Lower leg skin (tissue), 4 donors: ENCODE measurements around the gene WFIKKN2. TPM values are rescaled to one million over a fixed set of nuclear protein-coding genes. Genes with fewer than 3 reads are reported as not detected.
A peak's percentile ranks its signal among the peaks of the same experiment; 100 is the strongest.

Experiments used
- DNase-seq, 2 donors: peaks; one replicate each; pipeline ENCODE4 v3.0.0-alpha.2; 2019; ENCODE audit warnings: low spot score in 2 of 2
- H3K4me3 ChIP-seq: fragments of 200-600 bp; sonication (generic); 2 replicates; pipeline ENCODE4 v1.5.1; 2017; ENCODE audit warnings: mild to moderate bottlenecking, low read depth; ENCODE audit not compliant: poor library complexity, severe bottlenecking
- POLR2A ChIP-seq, 2 donors: fragments of 450-650 bp; IDR thresholded peaks; one replicate each; pipeline ENCODE4 v1.6.1; 2016 to 2017; ENCODE audit warnings: antibody characterized with exemption in 2 of 2, mild to moderate bottlenecking in 1 of 2, moderate library complexity in 1 of 2
- WGBS, 2 donors: methylation state at CpG; one replicate each; pipeline ENCODE4 v1.1.5; 2018; 5-methylcytosine and 5-hydroxymethylcytosine counted together
- intact Hi-C: fragments of 100-400 bp; cut with DNase I; formaldehyde crosslinking; loops from one replicate; pipeline ENCODE4 v1.15.0; 2023; ENCODE audit warnings: low total_unique reads
- total RNA-seq, 4 donors: library from RNA; depleted of rRNA; stranded (reverse); fragments of >200 nt; gene quantifications; one replicate each; pipeline ENCODE4 v1.1.0, GENCODE V29; 2016
- TF ChIP-seq, protein P1 (sequence below), 3 donors: fragments of 450-650 bp; IDR thresholded peaks; one replicate each; pipeline ENCODE4 v1.5.1; 2016; ENCODE audit warnings: antibody characterized with exemption in 3 of 3, mild to moderate bottlenecking in 3 of 3, moderate library complexity in 2 of 3

The WFIKKN2 gene
- total RNA-seq, 4 donors from 2014 or later = 0.26 to 0.61 (median 0.59) TPM; not detected in 1

DNA sequence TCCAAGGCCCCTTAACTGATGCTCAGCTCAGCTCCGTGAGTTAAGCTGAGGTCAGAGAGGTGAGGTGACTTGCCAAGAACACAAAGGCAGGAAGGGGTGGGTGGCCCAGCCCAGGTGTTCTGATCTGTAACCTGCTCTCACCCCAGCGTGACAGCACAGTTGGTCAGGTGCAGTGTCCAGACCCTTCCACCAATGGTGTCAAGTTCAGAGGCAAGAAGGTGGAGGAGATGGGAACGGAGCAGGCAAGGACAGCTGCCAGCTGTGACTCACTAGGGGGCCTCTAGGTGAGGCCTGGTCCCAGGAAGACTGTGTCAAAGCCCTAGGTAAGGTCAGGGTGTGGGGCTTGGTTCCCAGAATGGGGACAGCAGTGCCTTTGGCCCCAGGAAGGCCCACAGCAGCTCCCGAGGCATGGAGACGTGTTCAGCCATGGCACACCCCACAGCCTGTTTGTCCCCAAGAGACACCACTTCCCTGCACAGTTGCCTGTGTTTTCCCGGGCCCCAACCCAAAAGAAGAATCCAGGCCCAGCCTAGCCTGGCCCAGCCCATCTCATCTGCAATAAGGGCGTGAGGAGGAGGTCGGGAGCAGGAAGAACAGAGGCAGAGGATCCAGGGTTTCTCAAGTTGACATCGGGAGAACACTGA lies 7.2 kb downstream of the WFIKKN2 start:
- intact Hi-C loops = no loop called here
- DNase-seq = peak in 1 of 2 donors; percentile 81
- H3K4me3 ChIP-seq = no peak overlapping the region
- TF ChIP-seq POLR2A (IDR thresholded peaks at IDR 0.05) = no peak
- TF ChIP-seq, protein P1, sequence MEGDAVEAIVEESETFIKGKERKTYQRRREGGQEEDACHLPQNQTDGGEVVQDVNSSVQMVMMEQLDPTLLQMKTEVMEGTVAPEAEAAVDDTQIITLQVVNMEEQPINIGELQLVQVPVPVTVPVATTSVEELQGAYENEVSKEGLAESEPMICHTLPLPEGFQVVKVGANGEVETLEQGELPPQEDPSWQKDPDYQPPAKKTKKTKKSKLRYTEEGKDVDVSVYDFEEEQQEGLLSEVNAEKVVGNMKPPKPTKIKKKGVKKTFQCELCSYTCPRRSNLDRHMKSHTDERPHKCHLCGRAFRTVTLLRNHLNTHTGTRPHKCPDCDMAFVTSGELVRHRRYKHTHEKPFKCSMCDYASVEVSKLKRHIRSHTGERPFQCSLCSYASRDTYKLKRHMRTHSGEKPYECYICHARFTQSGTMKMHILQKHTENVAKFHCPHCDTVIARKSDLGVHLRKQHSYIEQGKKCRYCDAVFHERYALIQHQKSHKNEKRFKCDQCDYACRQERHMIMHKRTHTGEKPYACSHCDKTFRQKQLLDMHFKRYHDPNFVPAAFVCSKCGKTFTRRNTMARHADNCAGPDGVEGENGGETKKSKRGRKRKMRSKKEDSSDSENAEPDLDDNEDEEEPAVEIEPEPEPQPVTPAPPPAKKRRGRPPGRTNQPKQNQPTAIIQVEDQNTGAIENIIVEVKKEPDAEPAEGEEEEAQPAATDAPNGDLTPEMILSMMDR (IDR thresholded peaks at IDR 0.05) = no peak
- 31 to 52% methylated on average over 9 of the region's 9 CpGs for WGBS, 2 donors

DNA sequence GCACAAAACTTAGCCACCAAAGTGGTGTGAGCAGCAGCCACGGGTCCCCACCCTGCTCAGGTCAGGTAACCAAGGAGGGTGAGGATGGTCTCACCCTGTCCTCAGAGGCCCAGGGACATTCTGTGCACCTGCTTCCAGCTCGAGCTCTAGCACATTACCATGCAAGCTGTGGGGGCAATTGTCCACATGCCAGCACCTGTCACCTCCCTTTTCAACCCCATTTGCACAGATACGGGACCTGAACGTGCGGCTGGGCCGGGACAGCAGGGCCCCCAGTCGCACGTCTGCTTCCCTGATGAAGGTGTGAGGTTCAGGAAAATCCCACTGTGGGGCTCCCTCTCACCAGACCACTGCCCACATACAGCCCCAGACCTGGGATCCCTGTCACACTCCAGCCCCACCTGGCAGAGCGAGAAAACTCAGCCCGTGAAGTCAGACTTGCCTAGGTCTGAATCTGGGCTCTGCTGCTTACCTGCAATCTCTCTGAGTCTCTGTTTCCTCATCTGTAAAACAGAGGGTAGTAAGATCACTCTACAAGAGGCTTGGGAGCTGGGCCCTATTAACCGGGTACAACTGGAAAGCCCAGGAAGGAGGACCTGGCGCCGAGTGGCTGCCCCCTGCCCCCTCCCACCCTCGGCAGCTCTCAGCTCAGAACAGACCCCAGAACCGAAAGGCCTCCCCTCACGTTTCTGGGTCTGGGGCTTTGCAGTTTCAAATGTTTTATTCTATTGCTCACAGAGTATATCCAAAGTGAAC lies 7.9 kb downstream of the WFIKKN2 start:
- intact Hi-C loops = no loop called here
- peak in 1 of 2 donors; percentile 76 for DNase-seq
- no peak overlapping the region for H3K4me3 ChIP-seq
- no peak for TF ChIP-seq POLR2A (IDR thresholded peaks at IDR 0.05)
- TF ChIP-seq, protein P1 (IDR thresholded peaks at IDR 0.05) = no peak
- 76 to 82% methylated on average over 12 to 16 of the region's 16 CpGs for WGBS, 2 donors

DNA sequence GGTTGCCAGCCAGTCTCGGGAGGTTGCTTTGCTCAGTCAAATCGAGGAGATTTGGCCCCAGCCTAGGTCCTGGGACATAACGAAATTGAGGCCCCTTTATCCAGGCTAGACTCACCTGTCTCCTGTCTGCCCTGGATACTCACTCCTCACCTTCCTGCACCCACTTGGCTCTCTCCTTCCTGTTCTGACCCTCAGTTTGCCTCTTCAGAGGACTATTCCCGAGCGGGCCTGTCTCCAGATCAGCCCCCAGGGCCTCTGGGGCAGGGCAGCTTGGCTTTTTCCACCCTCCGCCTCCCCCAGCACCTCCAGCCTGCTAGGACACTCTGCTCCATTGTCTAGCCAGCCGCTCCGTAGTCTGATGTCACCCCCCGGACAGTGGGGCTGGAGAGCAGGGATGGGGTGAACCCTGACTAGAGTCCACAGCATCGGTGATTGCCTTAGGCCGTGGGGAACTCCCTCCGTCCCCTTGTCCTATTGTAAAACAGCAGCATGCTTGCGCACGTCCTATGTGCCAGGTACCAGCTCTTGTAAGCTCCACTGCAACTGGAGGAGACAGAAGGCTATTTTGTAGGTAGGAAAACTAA lies 8.8 kb downstream of the WFIKKN2 start:
- WGBS, 2 donors = 56 to 63% methylated on average over 13 to 14 of the region's 14 CpGs
- peak in 1 of 2 donors; percentile 85 for DNase-seq
- no peak overlapping the region for H3K4me3 ChIP-seq
- TF ChIP-seq, protein P1 (IDR thresholded peaks at IDR 0.05) = no peak
- TF ChIP-seq POLR2A (IDR thresholded peaks at IDR 0.05) = no peak
- intact Hi-C loops = loop anchor here (2.0 kb wide), 1 partner anchor 61 kb away; no protein-coding TSS in a partner anchor

DNA sequence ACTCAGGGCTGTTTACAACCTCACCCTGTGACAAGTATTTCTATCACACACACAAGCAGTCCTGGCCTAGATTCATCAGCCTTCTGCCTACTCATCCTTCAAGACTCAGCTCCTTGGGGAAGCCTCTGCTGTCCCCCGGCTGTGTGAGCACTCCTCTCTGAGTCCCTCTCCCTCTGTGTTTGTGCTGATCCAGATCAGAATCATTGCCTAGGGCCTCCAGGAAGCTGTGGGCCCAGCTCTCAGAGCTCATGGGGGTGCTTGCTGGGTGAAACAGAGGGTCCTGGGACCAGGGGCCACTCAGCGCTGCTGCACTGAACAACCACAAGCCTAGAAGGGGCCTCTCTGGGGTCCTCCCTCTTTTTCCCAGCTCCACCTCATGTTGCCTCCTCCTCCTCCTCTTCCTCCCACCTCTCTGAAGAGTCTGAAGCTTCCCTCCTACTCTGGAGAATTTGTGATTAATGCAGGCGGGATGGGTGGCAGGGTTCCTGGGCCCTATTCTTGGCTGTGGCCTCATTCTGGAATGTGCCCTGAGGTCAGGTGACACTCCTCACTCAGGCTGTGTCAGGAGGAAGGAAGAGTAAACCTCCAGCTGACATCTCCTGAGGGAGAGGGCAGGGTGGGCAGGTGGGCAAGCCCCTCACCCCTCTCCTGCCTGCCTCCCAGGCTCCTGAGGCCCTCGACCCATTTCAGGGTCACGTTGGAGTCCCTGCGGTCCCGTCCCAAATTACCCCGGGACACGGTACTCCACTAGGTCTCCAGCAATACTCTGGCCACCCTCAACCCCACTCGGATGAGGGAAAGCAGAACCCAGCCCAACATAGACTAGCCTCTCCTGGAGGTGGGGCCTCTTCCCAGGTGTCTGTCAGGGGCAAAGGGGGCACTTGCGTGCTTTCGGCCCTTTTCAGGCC lies 10.1 kb downstream of the WFIKKN2 start:
- peak in 1 of 2 donors; percentile 82 for DNase-seq
- TF ChIP-seq, protein P1 (IDR thresholded peaks at IDR 0.05) = no peak
- no peak for TF ChIP-seq POLR2A (IDR thresholded peaks at IDR 0.05)
- 50 to 74% methylated on average over 10 to 11 of the region's 12 CpGs for WGBS, 2 donors
- no peak overlapping the region for H3K4me3 ChIP-seq
- intact Hi-C loops = loop anchor here (2.0 kb wide), 1 partner anchor 63 kb away; no protein-coding TSS in a partner anchor

DNA sequence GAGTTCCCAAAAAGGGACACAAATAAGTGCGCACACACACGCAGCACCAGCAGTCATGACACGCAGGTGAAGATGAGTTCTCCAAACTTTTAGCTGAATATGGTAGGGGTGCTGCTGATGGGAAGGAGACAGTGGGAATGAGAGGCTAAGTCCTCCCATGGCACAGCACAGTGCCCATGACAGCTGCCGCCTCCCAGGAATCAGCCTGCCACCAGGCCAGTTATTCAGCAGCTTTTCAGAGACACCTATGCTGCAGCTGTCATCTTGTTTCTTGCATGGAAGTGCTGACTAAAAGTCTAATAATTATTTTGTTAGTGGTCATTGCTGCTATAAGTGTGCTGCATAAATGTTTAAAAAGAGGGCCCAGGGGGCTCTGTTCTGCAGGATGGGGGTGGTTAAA lies 12.2 kb downstream of the WFIKKN2 start:
- H3K4me3 ChIP-seq = no peak overlapping the region
- 84 to 96% methylated on average over 4 of the region's 4 CpGs for WGBS, 2 donors
- intact Hi-C loops = no loop called here
- TF ChIP-seq, protein P1 (IDR thresholded peaks at IDR 0.05) = no peak
- TF ChIP-seq POLR2A (IDR thresholded peaks at IDR 0.05) = no peak
- DNase-seq = no peak
